Uterus (tissue), 2 donors: ENCODE results near the gene MBP.

Experiments used
- POLR2A ChIP-seq, 2 donors: fragments of 450-650 bp; IDR thresholded peaks; one replicate each; pipeline ENCODE4 v1.6.1; 2016; ENCODE audit warnings: antibody characterized with exemption in 2 of 2, mild to moderate bottlenecking in 1 of 2, moderate library complexity in 1 of 2
- TF ChIP-seq, protein P1 (sequence below), 4 experiments: fragments of 200-600 bp in 2 of 4; fragments of 450-650 bp in 2 of 4; sonication (generic) in 2 of 4; IDR thresholded peaks; one replicate each; pipeline ENCODE4 v1.5.1; 2016 to 2019; ENCODE audit warnings: antibody characterized with exemption in 4 of 4, mild to moderate bottlenecking in 2 of 4, moderate library complexity in 1 of 4

- TF ChIP-seq, protein P1, sequence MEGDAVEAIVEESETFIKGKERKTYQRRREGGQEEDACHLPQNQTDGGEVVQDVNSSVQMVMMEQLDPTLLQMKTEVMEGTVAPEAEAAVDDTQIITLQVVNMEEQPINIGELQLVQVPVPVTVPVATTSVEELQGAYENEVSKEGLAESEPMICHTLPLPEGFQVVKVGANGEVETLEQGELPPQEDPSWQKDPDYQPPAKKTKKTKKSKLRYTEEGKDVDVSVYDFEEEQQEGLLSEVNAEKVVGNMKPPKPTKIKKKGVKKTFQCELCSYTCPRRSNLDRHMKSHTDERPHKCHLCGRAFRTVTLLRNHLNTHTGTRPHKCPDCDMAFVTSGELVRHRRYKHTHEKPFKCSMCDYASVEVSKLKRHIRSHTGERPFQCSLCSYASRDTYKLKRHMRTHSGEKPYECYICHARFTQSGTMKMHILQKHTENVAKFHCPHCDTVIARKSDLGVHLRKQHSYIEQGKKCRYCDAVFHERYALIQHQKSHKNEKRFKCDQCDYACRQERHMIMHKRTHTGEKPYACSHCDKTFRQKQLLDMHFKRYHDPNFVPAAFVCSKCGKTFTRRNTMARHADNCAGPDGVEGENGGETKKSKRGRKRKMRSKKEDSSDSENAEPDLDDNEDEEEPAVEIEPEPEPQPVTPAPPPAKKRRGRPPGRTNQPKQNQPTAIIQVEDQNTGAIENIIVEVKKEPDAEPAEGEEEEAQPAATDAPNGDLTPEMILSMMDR (IDR thresholded peaks at IDR 0.05), result no peak
- no peak for TF ChIP-seq POLR2A (IDR thresholded peaks at IDR 0.05)
Observed at GRCh38 chr18:77046994-77047393, 85.6 kb downstream of the MBP start.
